GM19099 (cell line): ENCODE data around the gene TEKT1.

ENCODE experiments used
- POLR2A ChIP-seq: IDR thresholded peaks from 3 replicates; pipeline ENCODE4 v1.6.1; 2011; ENCODE audit warnings: low read depth; ENCODE audit not compliant: insufficient read length; ENCODE audit errors: extremely low read depth

TEKT1 gene

GRCh38 chr17:6831661-6832263 is at the start of gene TEKT1:
TSS of gene TEKT1 (minus strand) at chr17:6831729. CDS start at chr17:6830376, 1,353 bp downstream.
- TF ChIP-seq POLR2A, result no peak

- TF ChIP-seq POLR2A, result no peak
Measured at GRCh38 chr17:6872936-6873335, 41.4 kb upstream of the TEKT1 start.

GRCh38 chr17:6870841-6871240 is 39.3 kb upstream of the TEKT1 start:
- TF ChIP-seq POLR2A, result no peak

GRCh38 chr17:6868582-6868981 is 37.1 kb upstream of the TEKT1 start:
- no peak for TF ChIP-seq POLR2A

- TF ChIP-seq POLR2A, result no peak
Measured at GRCh38 chr17:6867849-6868248, 36.3 kb upstream of the TEKT1 start.

GRCh38 chr17:6862825-6863224 is 31.3 kb upstream of the TEKT1 start:
- TF ChIP-seq POLR2A, result no peak

- no peak for TF ChIP-seq POLR2A
Measured at GRCh38 chr17:6862122-6862521, 30.6 kb upstream of the TEKT1 start.

- TF ChIP-seq POLR2A, result no peak
Measured at GRCh38 chr17:6857904-6858303, 26.4 kb upstream of the TEKT1 start.

- no peak for TF ChIP-seq POLR2A
Measured at GRCh38 chr17:6857336-6857735, 25.8 kb upstream of the TEKT1 start.

- TF ChIP-seq POLR2A, result no peak
Measured at GRCh38 chr17:6856051-6856450, 24.5 kb upstream of the TEKT1 start.

- peak; percentile 49 for TF ChIP-seq POLR2A
Measured at GRCh38 chr17:6853764-6854442, 22.4 kb upstream of the TEKT1 start.

GRCh38 chr17:6843241-6843880 is 11.8 kb upstream of the TEKT1 start:
- no peak for TF ChIP-seq POLR2A

GRCh38 chr17:6830383-6830986 is 1.0 kb downstream of the TEKT1 start:
- no peak for TF ChIP-seq POLR2A

GRCh38 chr17:6823011-6823442 is 8.5 kb downstream of the TEKT1 start:
- TF ChIP-seq POLR2A, result no peak

GRCh38 chr17:6818938-6819337 is 12.6 kb downstream of the TEKT1 start:
- no peak for TF ChIP-seq POLR2A

- TF ChIP-seq POLR2A, result no peak
Measured at GRCh38 chr17:6815775-6816174, 15.8 kb downstream of the TEKT1 start.
